HepG2 (cell line): ENCODE measurements around the gene ZNF624. TPM values are rescaled to one million over a fixed set of nuclear protein-coding genes. Genes with fewer than 3 reads are reported as not detected.

Experiments
- EED ChIP-seq: sonication (generic); formaldehyde crosslinking; IDR thresholded peaks from 2 replicates; pipeline ENCODE4 v1.5.0; 2020; ENCODE audit warnings: mild to moderate bottlenecking, missing genetic modification reagents
- FOXK1 ChIP-seq: sonication (generic); formaldehyde crosslinking; IDR thresholded peaks from 2 replicates; pipeline ENCODE4 v1.4.0; 2020; ENCODE audit warnings: low read depth, missing genetic modification reagents, borderline replicate concordance
- FOXO1 ChIP-seq: sonication (generic); formaldehyde crosslinking; IDR thresholded peaks from 2 replicates; pipeline ENCODE4 v1.4.0; 2020; ENCODE audit warnings: missing genetic modification reagents
- FOXO4 ChIP-seq: sonication (generic); formaldehyde crosslinking; conservative IDR thresholded peaks from 2 replicates; pipeline ENCODE4 v1.8.1; 2023; ENCODE audit warnings: missing genetic modification reagents
- HMG20B ChIP-seq: conservative IDR thresholded peaks from 2 replicates; pipeline ENCODE4 v1.6.1; 2016; ENCODE audit warnings: missing genetic modification reagents, missing compliant biosample characterization
- KAT8 ChIP-seq: IDR thresholded peaks from 2 replicates; pipeline ENCODE4 v1.6.1; 2016; ENCODE audit warnings: missing genetic modification reagents, missing compliant biosample characterization
- KDM5B ChIP-seq: sonication (generic); formaldehyde crosslinking; IDR thresholded peaks from 2 replicates; pipeline ENCODE4 v1.4.0; 2020; ENCODE audit warnings: missing genetic modification reagents, mild to moderate bottlenecking, borderline replicate concordance
- PLSCR1 ChIP-seq: sonication (generic); formaldehyde crosslinking; IDR thresholded peaks from 2 replicates; pipeline ENCODE4 v1.5.0; 2020; ENCODE audit warnings: missing genetic modification reagents, mild to moderate bottlenecking, borderline replicate concordance
- RAD51 ChIP-seq: fragments of 450-650 bp; IDR thresholded peaks from 2 replicates; pipeline ENCODE4 v1.6.1; 2016; ENCODE audit warnings: borderline replicate concordance
- STAT5B ChIP-seq: sonication (generic); formaldehyde crosslinking; IDR thresholded peaks from 2 replicates; pipeline ENCODE4 v1.4.0; 2020; ENCODE audit warnings: missing genetic modification reagents
- TIGD3 ChIP-seq: sonication (generic); formaldehyde crosslinking; IDR thresholded peaks from 2 replicates; pipeline ENCODE4 v1.5.1; 2020; ENCODE audit warnings: mild to moderate bottlenecking, missing genetic modification reagents, borderline replicate concordance
- ZBTB26 ChIP-seq: IDR thresholded peaks from 2 replicates; pipeline ENCODE4 v1.6.1; 2016; ENCODE audit warnings: missing compliant biosample characterization, missing genetic modification reagents, borderline replicate concordance
- ZBTB37 ChIP-seq: sonication (generic); formaldehyde crosslinking; IDR thresholded peaks from 2 replicates; pipeline ENCODE4 v1.4.0; 2020; ENCODE audit warnings: mild to moderate bottlenecking, missing genetic modification reagents
- ZBTB8A ChIP-seq: sonication (generic); formaldehyde crosslinking; IDR thresholded peaks from 2 replicates; pipeline ENCODE4 v1.4.0; 2020; ENCODE audit warnings: mild to moderate bottlenecking, low read depth, missing genetic modification reagents, borderline replicate concordance
- ZFX ChIP-seq: sonication (generic); formaldehyde crosslinking; IDR thresholded peaks from 2 replicates; pipeline ENCODE4 v1.4.0; 2020; ENCODE audit warnings: mild to moderate bottlenecking, low read depth, missing genetic modification reagents, moderate library complexity
- ZNF225 ChIP-seq: sonication (generic); formaldehyde crosslinking; IDR thresholded peaks from 2 replicates; pipeline ENCODE4 v1.4.0; 2020; ENCODE audit warnings: mild to moderate bottlenecking, missing genetic modification reagents
- ZNF256 ChIP-seq: sonication (generic); formaldehyde crosslinking; conservative IDR thresholded peaks from 2 replicates; pipeline ENCODE4 v1.4.0; 2020; ENCODE audit warnings: missing genetic modification reagents
- ZNF549 ChIP-seq: sonication (generic); formaldehyde crosslinking; IDR thresholded peaks from 2 replicates; pipeline ENCODE4 v1.5.0; 2020; ENCODE audit warnings: missing genetic modification reagents
- ZNF777 ChIP-seq: sonication (generic); formaldehyde crosslinking; IDR thresholded peaks from 2 replicates; pipeline ENCODE4 v1.4.0; 2020; ENCODE audit warnings: missing genetic modification reagents
- ZNF781 ChIP-seq: sonication (generic); formaldehyde crosslinking; IDR thresholded peaks from 2 replicates; pipeline ENCODE4 v1.5.1; 2020; ENCODE audit warnings: borderline replicate concordance, mild to moderate bottlenecking, missing genetic modification reagents; ENCODE audit errors: not compliant biosample characterization
- ZNF782 ChIP-seq: sonication (generic); formaldehyde crosslinking; IDR thresholded peaks from 2 replicates; pipeline ENCODE4 v1.4.0; 2020; ENCODE audit warnings: missing genetic modification reagents, mild to moderate bottlenecking, borderline replicate concordance
- ZNF839 ChIP-seq: sonication (generic); formaldehyde crosslinking; IDR thresholded peaks from 2 replicates; pipeline ENCODE4 v1.4.0; 2020; ENCODE audit warnings: missing genetic modification reagents, mild to moderate bottlenecking, borderline replicate concordance
- ZNF841 ChIP-seq: sonication (generic); formaldehyde crosslinking; IDR thresholded peaks from 2 replicates; pipeline ENCODE4 v1.8.1; 2023; ENCODE audit warnings: missing genetic modification reagents, borderline replicate concordance
- polyA plus RNA-seq, 8 experiments: library from polyadenylated mRNA; depleted of rRNA in 3 of 8; stranded (reverse) in 7 of 8; unstranded in 1 of 8; fragments of >200 nt; fragmentation: Illumina TruSeq in 4 of 8; extraction: Trizol in 4 of 8; gene quantifications; 2 replicates each; pipeline versions ENCODE4 v1.2.1 to v1.2.3, GENCODE V29; 2011 to 2016; ENCODE audit warnings: low read depth in 4 of 8, missing spikeins in 1 of 8, mixed read lengths in 1 of 8; ENCODE audit not compliant: insufficient read depth in 1 of 8
- total RNA-seq, 5 experiments: library from RNA; depleted of rRNA; stranded (reverse); fragments of >200 nt; fragmentation: Illumina TruSeq; extraction: Trizol; gene quantifications; 2 replicates each; pipeline ENCODE4 v1.2.3, GENCODE V29; 2016; ENCODE audit warnings: low read depth in 1 of 5

ZNF624 gene
- total and polyA plus RNA-seq, 2 of the 13 experiments (the other 11 are each of a cell fraction or from before 2014, with no cell fraction given) = 0.75 to 3.5 TPM

GRCh38 chr17:16589097-16589969 is 64.3 kb downstream of the ZNF624 start (continued):
- TF ChIP-seq ZNF781 = no peak
- peak; percentile 51 for TF ChIP-seq ZNF777
- TF ChIP-seq TIGD3 (CRISPR knock-in tag) = no peak
- TF ChIP-seq FOXO4 (CRISPR knock-in tag) = 0 out of 2 replicates have a peak, but pooled peaks have one; percentile 85
- no peak for TF ChIP-seq ZNF841
- TF ChIP-seq ZBTB37 (CRISPR knock-in tag) = no peak
- peak; percentile 74 for TF ChIP-seq ZFX (CRISPR knock-in tag)
- no peak for TF ChIP-seq ZNF256
- no peak for TF ChIP-seq HMG20B (CRISPR knock-in tag)
- no peak for TF ChIP-seq ZNF549 (CRISPR knock-in tag)
- TF ChIP-seq KAT8 (CRISPR knock-in tag) = peak; percentile 59
- TF ChIP-seq PLSCR1 (CRISPR knock-in tag) = no peak
- no peak for TF ChIP-seq RAD51
- peak; percentile 81 for TF ChIP-seq ZNF225
- peak; percentile 85 for TF ChIP-seq KDM5B (CRISPR knock-in tag)
- 0 out of 2 replicates have a peak, but pooled peaks have one; percentile 61 for TF ChIP-seq EED (CRISPR knock-in tag)
- peak; percentile 39; the same call in 1 of the 2 replicates for TF ChIP-seq FOXO1 (CRISPR knock-in tag)
- 0 out of 2 replicates have a peak, but pooled peaks have one; percentile 42 for TF ChIP-seq ZNF782
- TF ChIP-seq ZBTB26 = 0 out of 2 replicates have a peak, but pooled peaks have one; percentile 22
- no peak for TF ChIP-seq ZBTB8A (CRISPR knock-in tag)
- TF ChIP-seq FOXK1 (CRISPR knock-in tag) = peak; percentile 46; the same call in 1 of the 2 replicates
- peak; percentile 37; the same call in 1 of the 2 replicates for TF ChIP-seq ZNF839 (CRISPR knock-in tag)
- no peak for TF ChIP-seq STAT5B (CRISPR knock-in tag)
